ENCODE measurements around the gene DMAC2.

GRCh38 chr19:41430922-41431321 lies 8.8 kb downstream of the DMAC2 start:
- no peak for TF ChIP-seq POLR2A (IDR thresholded peaks at IDR 0.05)
- TF ChIP-seq CTCF (IDR thresholded peaks at IDR 0.05), result no peak
